ENCODE results near the gene SCD.

SCD gene

DNA sequence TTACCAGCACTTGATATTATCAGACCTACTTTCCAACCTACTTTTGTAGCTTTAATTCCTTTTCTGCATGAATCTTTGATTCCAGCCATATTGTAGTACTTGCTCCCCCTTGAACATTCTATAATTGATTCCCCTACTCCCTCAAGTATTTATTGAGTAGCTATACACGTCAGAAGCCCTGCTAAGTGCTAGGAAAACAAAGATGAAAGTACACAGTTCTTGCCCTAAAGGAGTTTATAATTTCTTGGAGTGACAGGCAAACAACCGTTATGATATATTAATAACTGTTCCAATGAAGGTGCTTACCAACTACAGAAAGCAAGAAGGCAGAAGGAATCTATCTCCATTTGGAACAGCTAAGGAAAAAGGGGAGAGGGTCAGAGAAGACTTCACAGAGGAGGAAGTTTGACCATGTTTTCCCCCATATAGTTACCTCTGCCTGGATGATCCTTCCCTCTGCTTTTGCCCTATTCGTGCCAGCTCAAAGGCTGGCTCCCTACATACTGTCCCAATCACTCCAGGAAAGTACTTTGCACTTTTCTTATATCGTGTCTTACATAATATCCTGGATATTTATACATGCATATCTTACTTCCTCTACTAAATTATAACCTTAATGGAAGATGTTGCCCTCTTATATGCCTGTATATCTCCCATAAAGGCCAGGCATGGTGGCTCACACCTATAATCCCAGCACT lies 54.7 kb downstream of the SCD start:
- DNase-seq (ENCODE audit: low read depth, low spot score): no peak

DNA sequence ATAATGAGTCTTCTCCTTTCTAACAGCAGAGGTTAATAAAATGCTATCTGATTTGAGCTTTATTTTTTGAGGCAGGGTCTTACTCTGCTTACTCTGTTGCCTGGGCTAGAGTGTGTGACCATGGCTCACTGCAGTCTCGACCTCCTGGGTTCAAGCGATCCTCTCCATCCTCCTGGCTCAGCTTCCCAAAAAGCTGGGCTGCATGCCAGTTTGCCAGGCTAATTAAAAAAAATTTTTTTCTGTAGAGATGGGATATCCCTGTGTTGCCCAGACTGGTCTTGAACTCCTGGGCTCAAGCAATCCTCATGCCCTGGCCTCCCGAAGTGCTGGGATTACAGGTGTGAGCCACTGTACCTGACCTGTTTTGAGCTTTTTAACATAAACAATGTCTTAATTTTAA lies 56.7 kb downstream of the SCD start:
- no peak for DNase-seq (ENCODE audit: low read depth, low spot score)

DNA sequence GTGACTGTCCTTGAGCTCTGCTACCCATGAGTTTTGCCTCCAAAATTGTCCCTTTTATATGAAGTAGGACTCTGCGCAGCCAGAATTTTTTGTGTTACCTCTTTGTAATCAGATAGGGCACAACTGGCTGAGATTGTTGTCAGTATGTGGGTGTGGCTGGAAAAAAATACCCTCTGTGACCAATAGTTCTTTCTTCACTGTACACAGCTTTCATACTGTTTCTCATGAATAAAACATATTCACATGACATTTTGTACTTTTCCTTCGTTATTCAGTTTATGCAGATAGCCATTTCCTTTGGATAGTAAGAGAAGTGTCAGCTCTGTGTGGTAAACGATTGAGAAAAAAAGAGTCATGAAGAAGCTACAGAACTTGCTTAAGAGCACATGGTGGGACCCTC lies 66.1 kb downstream of the SCD start:
- DNase-seq (ENCODE audit: low read depth, low spot score): no peak

Measured in activated CD4-positive, CD25-positive, alpha-beta regulatory T cell treated with anti-CD3 and anti-CD28 coated beads, Interleukin-2, amount 50 U/mL, for 16 hours (primary cell).